ENCODE data around the gene GRIN2B. TPM values are rescaled to one million over a fixed set of nuclear protein-coding genes. Genes with fewer than 3 reads are reported as not detected.

The GRIN2B gene
- total RNA-seq, 4 donors from 2014 or later: under 0.01 to 2.5 (median 0.38) TPM

DNA sequence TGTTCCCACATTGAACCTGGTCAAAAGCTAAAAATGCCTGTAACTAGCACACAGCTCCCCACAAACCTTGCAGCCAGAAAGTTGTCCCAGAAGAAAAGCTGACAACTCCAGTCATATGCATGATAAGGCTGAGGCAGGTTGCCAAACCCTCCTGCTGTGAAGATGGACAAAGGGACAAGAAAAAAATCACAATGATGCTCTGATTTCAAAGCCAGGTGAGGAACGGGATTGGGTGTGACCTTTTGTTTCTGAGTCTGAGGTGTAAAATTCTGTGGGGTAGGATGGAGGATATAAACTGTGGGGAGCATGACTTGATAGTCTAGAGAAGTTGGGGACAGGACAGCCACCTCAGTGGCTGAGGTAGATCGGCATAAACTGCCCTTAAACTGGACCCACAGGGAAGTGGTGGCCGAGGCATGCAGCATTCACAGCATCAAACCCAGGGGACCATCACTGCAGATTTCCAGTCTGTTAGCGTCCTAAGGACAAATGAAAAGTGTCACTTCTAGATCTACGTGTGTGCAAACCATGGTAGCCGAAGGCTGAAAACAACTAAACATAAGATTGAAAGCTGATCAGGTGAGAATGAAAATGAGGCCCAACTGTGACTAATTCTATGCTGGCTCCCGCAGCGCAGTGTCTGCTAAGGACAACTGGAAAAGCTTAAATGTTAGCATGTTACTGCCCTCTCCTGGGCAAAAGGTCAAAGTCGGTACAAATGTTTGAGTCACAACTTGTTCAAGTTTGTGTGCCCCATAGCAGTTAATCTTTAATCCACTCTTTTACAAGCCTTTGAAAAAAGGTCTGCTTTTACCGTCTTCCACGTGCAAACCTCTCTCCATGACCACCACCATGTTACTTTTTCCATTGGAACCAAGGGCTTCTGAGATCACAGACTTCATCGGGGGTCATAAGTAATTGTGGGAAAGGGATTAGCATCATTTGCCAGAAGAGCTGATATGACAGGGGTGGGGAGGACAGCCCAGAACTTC, 39.8 kb downstream of the GRIN2B start:
- TF ChIP-seq CTCF (IDR thresholded peaks at IDR 0.05) (peak in 4 of 6 experiments; percentile 12 to 79 (median 72)), POLR2A (IDR thresholded peaks at IDR 0.05) (no peak)
- H3K9me3 ChIP-seq: no peaks in the 10 kb centered on the region
- H3K27ac ChIP-seq: no peak overlapping the region
- DNase-seq: peak in 2 of 3 donors; percentile 54 to 84
- H3K4me3 ChIP-seq: no peak overlapping the region
- H3K27me3 ChIP-seq: no peaks in the 10 kb centered on the region
- no peaks in the 10 kb centered on the region for H3K4me1 ChIP-seq
- no peaks in the 10 kb centered on the region for H3K36me3 ChIP-seq

DNA sequence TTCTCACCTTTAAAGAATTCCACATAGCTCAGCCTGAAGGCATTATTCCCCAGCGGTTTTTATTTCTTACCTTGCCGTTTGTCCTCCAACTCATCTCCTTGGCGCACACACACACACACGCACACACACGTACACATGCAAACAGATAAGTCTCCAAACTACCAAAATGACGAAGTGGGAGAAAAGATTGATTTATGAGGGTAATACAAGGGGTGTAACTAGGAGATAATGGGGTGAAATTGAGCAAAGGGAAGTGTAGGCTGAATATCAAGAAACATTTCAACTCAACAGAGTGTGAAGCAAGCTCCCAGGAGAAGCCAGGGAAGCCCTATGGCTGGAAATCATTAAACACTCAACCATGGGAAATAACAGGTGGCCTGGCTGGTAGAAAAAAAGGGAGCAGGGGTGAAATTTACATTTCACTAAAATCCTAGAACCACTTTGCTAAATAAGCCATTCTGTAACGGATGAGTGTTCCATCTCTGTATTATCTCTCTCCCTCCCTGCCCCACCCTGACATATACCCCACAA, 41.0 kb downstream of the GRIN2B start:
- Histone ChIP-seq H3K9me3 (no peaks in the 10 kb centered on the region), H3K4me3 (no peak overlapping the region), H3K4me1 (no peaks in the 10 kb centered on the region), H3K27ac (no peak overlapping the region), H3K36me3 (no peaks in the 10 kb centered on the region), H3K27me3 (no peaks in the 10 kb centered on the region)
- DNase-seq: no peak
- TF ChIP-seq CTCF (IDR thresholded peaks at IDR 0.05): no peak
- no peak for TF ChIP-seq POLR2A (IDR thresholded peaks at IDR 0.05)

GRCh38 chr12:13937735-13938134, 43.7 kb downstream of the GRIN2B start:
- Histone ChIP-seq H3K36me3 (no peaks in the 10 kb centered on the region), H3K27me3 (no peaks in the 10 kb centered on the region), H3K27ac (no peak overlapping the region), H3K4me3 (no peak overlapping the region), H3K4me1 (no peaks in the 10 kb centered on the region), H3K9me3 (no peaks in the 10 kb centered on the region)
- no peak for DNase-seq
- TF ChIP-seq POLR2A (IDR thresholded peaks at IDR 0.05) (no peak), CTCF (IDR thresholded peaks at IDR 0.05) (no peak)

DNA sequence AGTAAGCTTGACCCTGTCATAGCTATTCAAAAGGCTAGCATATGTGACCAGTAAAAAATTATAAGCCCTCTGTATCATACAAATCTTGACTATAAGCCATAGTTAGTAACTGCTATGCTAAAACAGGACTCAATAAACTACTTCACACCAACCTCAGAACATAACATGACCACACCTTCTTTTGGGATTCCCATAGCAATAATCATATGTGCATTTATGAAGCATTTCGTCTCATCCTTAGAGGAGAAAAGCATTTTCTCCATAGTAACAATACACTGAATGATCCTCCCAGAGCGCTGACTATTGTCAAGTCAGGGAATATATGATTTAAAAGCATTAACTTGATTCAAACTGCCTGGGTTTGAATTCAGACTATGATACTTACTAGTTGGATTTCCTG, 46.2 kb downstream of the GRIN2B start:
- no peak overlapping the region for H3K4me3 ChIP-seq
- H3K4me1 ChIP-seq: no peaks in the 10 kb centered on the region
- TF ChIP-seq CTCF (IDR thresholded peaks at IDR 0.05): no peak
- no peak for TF ChIP-seq POLR2A (IDR thresholded peaks at IDR 0.05)
- no peak overlapping the region for H3K27ac ChIP-seq
- no peak for DNase-seq
- no peaks in the 10 kb centered on the region for H3K9me3 ChIP-seq
- no peaks in the 10 kb centered on the region for H3K27me3 ChIP-seq
- H3K36me3 ChIP-seq: no peaks in the 10 kb centered on the region
